GM19099 (cell line): Measurements from ENCODE around the gene NFIC.

Source experiments
- POLR2A ChIP-seq: IDR thresholded peaks from 3 replicates; pipeline ENCODE4 v1.6.1; 2011; ENCODE audit warnings: low read depth; ENCODE audit not compliant: insufficient read length; ENCODE audit errors: extremely low read depth

The NFIC gene

DNA sequence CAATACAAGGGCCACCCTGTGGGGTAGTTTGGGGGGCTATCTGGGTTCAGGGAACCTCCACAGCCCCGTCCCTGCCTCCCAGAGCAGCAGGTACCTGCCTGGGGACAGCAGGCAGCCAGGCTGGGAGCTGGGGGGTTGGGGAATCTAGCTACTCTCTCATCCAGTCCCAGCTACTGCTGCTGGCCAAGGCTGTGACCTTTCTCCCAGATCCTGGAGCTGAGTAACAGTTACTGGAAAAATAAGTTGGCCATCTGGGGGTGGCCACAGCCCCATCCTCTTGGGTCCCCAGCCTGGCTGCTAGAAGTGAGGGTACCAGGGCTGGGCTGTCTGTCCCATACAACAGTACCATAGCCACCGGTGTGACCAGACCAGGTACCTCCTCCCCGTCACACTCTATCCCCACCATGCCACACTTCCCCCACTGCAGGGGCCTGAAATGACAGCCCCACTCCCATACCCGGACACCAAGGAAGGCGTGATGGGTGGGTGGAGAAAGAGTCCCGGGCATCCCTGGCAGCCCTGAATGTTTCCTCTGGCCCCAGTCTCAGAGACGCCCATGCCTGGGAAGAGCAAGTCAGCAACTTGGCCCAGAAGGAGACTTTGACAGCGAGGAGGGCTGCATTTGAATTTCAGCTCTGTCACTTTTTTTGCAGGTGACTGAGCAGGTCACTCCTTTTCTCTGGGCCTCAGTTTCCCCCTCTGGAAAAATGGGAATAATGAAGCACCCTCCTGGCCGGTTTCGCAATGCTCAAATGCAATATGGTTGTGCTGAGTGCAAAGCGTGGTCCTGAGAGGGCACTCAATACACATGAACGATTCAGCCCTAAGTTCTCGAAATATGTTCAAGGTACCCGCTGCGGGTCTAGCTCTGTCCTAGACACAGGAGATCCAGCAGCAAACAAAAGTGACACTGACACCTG lies 30.7 kb upstream of the NFIC start:
- no peak for TF ChIP-seq POLR2A

DNA sequence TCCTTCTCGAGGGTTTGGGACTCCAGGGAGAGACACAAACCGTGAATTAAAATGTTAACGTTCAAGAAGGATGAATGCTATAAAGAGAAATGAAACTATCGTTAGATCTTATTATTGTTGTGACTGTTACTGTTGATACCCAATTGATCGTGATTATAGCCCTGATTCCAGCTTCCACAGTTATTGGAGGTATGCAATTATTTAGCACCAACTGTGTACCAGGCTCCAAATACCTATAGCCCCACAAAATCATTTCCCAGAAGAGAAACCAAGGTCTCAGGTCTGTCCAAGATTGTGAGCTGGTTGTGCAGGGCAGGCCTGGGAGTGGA lies 30.1 kb upstream of the NFIC start:
- no peak for TF ChIP-seq POLR2A

DNA sequence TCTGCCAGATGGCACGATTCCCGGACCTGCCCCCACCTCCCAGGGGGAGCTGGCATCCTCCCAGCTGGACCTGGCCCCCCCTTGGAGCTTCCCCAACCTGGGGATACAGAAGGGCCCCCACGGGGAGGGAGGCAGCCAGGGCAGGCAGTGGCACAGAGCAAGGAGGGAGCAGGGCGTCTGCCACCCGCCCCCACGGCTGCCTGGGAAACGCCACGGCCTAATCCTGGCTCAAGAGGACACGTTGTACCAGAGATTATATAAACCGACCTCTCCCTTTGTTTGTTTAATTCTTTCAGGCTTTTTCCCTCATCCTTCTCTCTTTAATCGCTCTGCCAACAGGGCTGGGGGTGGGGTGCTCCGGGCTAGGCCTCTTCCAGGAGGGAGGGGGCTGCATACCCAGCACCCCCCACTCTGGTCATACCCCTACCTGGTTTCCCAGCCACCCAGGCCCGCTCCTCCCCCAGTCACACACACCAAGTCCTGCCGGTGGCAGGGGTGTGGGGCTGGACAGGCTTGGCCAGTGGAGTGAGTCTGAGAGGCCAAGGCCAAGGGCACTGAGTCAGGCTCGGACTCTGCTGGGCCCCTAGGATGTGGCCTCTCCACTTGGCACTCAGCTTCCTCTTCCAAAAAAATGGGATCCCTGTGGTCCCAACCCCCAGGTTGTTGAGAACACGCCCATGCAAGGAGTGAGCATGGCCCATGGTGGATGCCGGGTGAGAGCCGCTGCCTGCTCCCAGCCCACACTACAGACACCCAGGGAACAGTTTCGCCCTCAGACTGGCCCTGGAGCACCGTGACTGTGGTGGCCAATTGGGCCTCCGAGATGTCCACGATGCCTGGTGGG lies 29.5 kb upstream of the NFIC start:
- no peak for TF ChIP-seq POLR2A

DNA sequence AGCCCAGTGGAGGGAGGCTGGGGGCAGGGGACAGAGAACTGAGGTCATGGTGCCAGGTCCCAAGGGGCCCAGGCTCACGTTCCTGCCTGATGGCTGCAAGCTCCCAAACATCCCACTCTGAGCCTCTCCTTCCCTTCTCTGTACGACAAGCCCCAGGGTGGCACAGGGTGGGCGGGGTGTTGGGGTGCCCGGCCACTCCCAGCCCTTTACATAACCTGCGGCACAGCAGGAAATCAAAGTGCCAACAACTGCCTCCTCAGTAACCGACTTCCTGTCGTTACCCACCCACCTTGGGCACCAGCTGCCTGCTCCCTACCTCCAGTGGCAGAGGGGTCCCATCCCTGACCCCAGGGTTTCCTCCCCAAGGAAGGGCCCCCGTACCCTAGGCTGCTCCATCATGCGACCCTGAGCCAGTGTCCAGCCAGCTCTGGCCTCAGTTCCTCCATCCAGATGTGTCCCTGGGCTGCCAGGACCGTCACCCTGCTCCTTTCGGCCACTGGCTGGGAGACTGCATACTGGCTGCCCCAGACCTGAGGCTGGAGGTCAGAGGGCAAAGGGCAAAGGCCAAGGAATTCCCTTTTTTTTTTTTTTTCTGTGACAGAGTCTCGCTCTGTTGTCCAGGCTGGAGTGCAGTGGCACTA lies 27.7 kb upstream of the NFIC start:
- TF ChIP-seq POLR2A = no peak

DNA sequence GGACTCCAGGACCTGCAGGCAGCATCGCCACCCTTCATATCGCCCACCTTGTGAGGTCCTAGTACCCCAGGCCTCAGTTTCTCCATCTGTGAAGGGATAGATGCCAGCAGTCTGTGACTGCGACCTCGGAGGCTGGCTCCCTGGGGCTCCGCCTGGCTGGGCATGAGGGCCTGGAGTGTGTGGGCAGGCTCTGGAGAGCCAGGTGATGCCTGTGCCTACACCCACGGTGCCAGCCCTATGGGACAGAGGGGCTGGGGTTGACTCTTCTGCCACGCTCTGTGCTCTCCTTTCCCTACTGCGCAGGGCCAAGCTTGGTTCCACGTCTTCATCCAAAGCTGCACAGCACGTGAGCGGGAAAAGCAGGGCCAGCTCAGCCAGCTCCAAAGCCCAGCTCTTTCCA lies 26.0 kb upstream of the NFIC start:
- TF ChIP-seq POLR2A = no peak

DNA sequence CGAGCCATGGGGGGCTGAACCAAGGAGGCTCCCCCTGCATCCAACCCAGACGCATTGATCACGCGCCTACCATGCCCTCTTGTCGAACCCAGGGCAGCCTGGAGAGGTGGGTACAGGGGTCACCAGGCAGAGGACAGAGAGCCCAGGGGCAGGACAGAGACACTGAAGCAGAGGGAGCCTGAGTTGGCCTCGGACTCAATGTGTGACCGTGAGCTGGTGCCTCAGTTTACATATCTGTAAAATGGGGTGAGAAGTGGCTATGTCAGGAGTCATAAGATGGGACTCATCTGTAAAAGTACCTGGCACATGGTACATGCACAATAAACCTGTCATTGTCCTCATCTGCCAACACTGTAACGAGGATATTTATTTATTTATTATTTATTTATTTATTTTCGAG lies 24.1 kb upstream of the NFIC start:
- TF ChIP-seq POLR2A = no peak

DNA sequence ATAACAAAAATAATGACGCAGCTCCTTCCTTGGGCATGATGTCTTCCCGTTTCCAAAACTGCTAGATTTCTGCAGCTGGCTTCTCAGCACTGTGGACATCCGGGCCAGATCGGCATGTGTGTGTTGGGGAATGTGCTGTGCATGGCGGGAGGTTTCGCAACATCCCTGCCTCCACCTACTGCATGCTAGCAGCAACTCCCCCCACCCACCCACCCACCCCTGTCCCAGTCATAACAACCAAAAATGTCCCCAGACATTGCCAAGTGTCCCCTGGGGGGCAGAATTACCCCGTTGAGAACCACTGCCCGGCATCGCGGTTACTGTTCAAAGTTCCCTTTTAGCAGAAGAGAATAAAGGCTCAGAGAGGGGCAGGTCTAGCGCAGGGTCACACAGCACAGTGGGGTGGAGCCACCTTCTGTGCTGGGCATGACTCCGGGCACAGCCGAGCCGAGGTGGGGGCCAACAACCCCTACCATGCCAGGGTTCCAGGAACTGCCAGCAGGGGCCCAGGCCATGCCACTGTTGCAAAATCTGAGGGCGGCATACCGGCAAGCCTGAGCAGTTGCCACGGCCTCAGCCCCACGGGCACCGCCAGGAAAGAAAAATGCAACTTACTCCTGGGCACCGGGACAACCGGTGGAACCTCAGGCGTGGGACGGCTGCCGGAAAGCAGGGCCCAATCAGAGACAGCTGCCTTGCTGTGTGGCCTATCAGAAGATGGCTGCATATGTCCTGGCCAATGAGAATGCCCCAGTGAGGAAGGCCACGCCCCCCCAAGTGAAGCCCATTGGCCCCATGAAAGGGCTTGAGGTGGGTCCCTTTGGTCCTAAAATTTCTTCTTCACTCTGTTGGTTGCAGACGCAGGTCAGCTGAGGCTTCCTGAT lies 22.5 kb upstream of the NFIC start:
- TF ChIP-seq POLR2A = no peak

- no peak for TF ChIP-seq POLR2A
Observed at GRCh38 chr19:3344608-3345598, 21.5 kb upstream of the NFIC start.

- TF ChIP-seq POLR2A = no peak
Observed at GRCh38 chr19:3345850-3346460, 20.4 kb upstream of the NFIC start.

DNA sequence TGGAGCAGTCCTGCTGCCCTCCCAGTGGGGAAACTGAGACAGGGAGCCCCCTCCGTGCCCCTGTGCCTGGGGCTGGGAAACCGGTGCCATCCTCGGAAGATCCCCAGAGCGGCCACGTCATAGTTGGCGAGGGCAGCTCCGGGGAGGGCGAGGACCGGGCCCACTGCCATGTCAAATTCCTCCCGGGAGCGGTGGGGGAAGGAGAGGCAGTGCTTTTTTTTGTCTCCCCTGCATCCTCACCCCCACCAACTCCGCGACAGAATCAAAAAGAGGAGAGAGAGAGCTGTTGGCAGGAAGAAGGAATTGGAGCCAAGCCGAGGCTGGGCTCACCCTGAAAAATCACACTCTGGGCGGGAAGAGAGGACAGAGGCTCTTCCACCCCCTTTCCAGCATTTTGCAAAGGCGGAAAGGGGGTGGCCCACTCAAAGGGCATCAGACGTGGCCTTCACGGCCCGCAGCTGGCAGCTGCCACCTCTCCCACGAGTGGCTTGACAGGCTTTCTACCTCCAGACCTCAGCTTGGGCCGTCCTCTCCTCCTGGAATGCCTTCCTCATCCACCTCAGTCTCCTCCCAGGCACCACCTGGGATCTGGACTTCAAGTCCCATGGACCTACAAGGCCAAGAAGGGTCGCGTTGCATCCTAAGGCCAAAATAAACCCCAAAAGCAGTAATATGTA lies 19.6 kb upstream of the NFIC start:
- TF ChIP-seq POLR2A = no peak

DNA sequence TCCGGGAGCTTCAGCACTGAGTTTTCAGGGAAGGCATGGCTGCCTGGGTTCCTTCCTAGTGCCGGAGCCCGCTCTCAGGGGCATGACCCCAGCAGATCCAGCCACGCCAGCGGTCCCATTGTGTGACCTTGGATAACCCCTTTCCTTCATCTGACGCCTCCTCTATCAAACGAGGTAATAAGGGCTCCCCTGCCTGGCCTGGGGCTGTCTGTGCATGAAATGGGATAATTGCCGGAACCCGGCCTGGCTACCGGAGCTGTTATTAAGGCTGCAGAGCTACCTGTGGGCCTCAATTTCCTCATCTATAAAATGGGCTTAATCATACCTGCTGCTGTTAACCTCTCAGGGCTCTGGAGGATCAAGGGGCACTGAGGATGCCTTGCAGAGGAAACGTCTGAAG lies 18.3 kb upstream of the NFIC start:
- no peak for TF ChIP-seq POLR2A

GRCh38 chr19:3350014-3350663 lies 16.2 kb upstream of the NFIC start:
- TF ChIP-seq POLR2A = no peak
